K562 (cell line): ENCODE data around the gene KCNH2. TPM values are rescaled to one million over a fixed set of nuclear protein-coding genes. Genes with fewer than 3 reads are reported as not detected.

Experiments
- ATAC-seq: fragments of 200-7000 bp; cut with Tn5 transposase; 3 replicates; pipeline ENCODE4 v1.9.1; 2020; ENCODE audit warnings: moderate library complexity
- Bru-seq: library from RNA; stranded (reverse); fragments of 400-500 nt; gene quantifications from one replicate; lab custom pipeline; 2021; lab: Mats Ljungman, UMichigan
- BruChase-seq, 2 experiments: library from RNA; stranded (reverse); fragments of 400-500 nt; gene quantifications; one replicate each; lab custom pipeline; 2021; lab: Mats Ljungman, UMichigan
- BruUV-seq: library from RNA; stranded (reverse); fragments of 400-500 nt; replicated peaks from 2 replicates; lab custom pipeline; 2021; lab: Mats Ljungman, UMichigan
- CTCF ChIA-PET: fragments of 300-600 bp; formaldehyde crosslinking; extraction: SDS; loops from one replicate; lab custom pipeline; 2021; ENCODE audit warnings: low intra/inter-chr PET ratio; lab: Yijun Ruan, JAX
- POLR2A ChIA-PET: fragments of 300-600, 350-650 bp; sonication (Branson Sonifier 250); formaldehyde crosslinking; extraction: SDS; loops from one replicate; lab custom pipeline; 2021; ENCODE audit warnings: antibody characterized with exemption, inconsistent platforms; lab: Yijun Ruan, JAX
- DNase-seq, 4 experiments: peaks; one replicate each; pipeline versions ENCODE4 v3.0.0 to v3.0.0-alpha.2; 2011 to 2018; ENCODE audit warnings: low spot score in 3 of 4, mixed read lengths in 3 of 4; ENCODE audit errors: extremely low read depth in 1 of 4
- FAIRE-seq: peaks from 2 replicates; lab custom pipeline; 2011; peaks lifted over from hg19 to GRCh38; lab: Jason Lieb, UNC
- H2AFZ ChIP-seq: 2 replicates; pipeline ENCODE4 v1.6.0; 2011; ENCODE audit warnings: low read depth, low read length, control low read depth, inconsistent platforms
- H3K27ac ChIP-seq: fragments of 200-600 bp; 3 replicates; pipeline ENCODE4 v1.8.0; 2011; ENCODE audit warnings: low read depth, mild to moderate bottlenecking, control low read depth, inconsistent platforms, low read length, moderate library complexity, mixed read lengths; ENCODE audit errors: extremely low read depth
- H3K27me3 ChIP-seq, 2 experiments: fragments of 300-600 bp in 1 of 2; 2 replicates in 1 of 2; 3 replicates in 1 of 2; pipeline versions ENCODE4 v1.6.0 to v1.8.0; 2011; ENCODE audit warnings: inconsistent platforms in 2 of 2, low read length in 2 of 2, mild to moderate bottlenecking in 1 of 2, mixed read lengths in 1 of 2, moderate library complexity in 1 of 2; ENCODE audit not compliant: control insufficient read depth in 2 of 2, insufficient read depth in 2 of 2
- H3K36me3 ChIP-seq: fragments of 300-600 bp; 3 replicates; pipeline ENCODE4 v1.8.0; 2011; ENCODE audit warnings: mild to moderate bottlenecking, low read length, inconsistent platforms; ENCODE audit not compliant: control insufficient read depth, insufficient read depth
- H3K4me1 ChIP-seq, 2 experiments: fragments of 200-600 bp in 1 of 2; replicated peaks in 1 of 2; 2 replicates in 1 of 2; 3 replicates in 1 of 2; pipeline versions ENCODE4 v1.5.1 to v1.8.0; 2011; ENCODE audit warnings: inconsistent platforms in 2 of 2, low read length in 2 of 2, mild to moderate bottlenecking in 1 of 2, mixed read lengths in 1 of 2, moderate library complexity in 1 of 2; ENCODE audit not compliant: control insufficient read depth in 2 of 2, insufficient read depth in 2 of 2
- H3K4me2 ChIP-seq: 2 replicates; pipeline ENCODE4 v1.6.1; 2011; ENCODE audit warnings: low read length, control low read depth, inconsistent platforms, mixed read lengths; ENCODE audit not compliant: insufficient read depth
- H3K4me3 ChIP-seq: fragments of 200-600 bp; sonication (generic), shearing (Covaris generic); 2 replicates; pipeline ENCODE4 v1.5.1; 2016; ENCODE audit warnings: control low read depth, inconsistent platforms
- H3K79me2 ChIP-seq: fragments of 200-600 bp; 3 replicates; pipeline ENCODE4 v1.8.0; 2011; ENCODE audit warnings: low read length, inconsistent platforms; ENCODE audit not compliant: control insufficient read depth, insufficient read depth
- H3K9ac ChIP-seq, 2 experiments: 2 replicates each; pipeline versions ENCODE4 v1.6.0 to v1.6.1; 2011; ENCODE audit warnings: low read depth in 2 of 2, low read length in 2 of 2, control low read depth in 1 of 2, inconsistent platforms in 1 of 2, mild to moderate bottlenecking in 1 of 2, mixed read lengths in 1 of 2; ENCODE audit not compliant: insufficient read depth in 1 of 2
- H3K9me1 ChIP-seq: one replicate; pipeline ENCODE4 v1.6.0; 2011; ENCODE audit warnings: inconsistent platforms, mild to moderate bottlenecking, low read length, moderate library complexity; ENCODE audit not compliant: control insufficient read depth, insufficient read depth
- H3K9me3 ChIP-seq: replicated peaks from 2 replicates; pipeline ENCODE4 v1.5.1; 2011; ENCODE audit warnings: low read depth, low read length, inconsistent platforms; ENCODE audit not compliant: control insufficient read depth, insufficient read depth
- H4K20me1 ChIP-seq: replicated peaks from 2 replicates; pipeline ENCODE4 v1.6.1; 2011; ENCODE audit warnings: low read length, inconsistent platforms, mixed read lengths; ENCODE audit not compliant: control insufficient read depth, insufficient read depth
- GABPA ChIP-seq: fragments of 200-800 bp; sonication (Bioruptor generic); conservative IDR thresholded peaks from 2 replicates; pipeline ENCODE4 v1.6.1; 2016; ENCODE audit warnings: low read depth, missing genetic modification characterization, missing compliant biosample characterization
- GATAD2B ChIP-seq: fragments of 450-650 bp; IDR thresholded peaks from 2 replicates; pipeline ENCODE4 v1.6.1; 2017; ENCODE audit warnings: mild to moderate bottlenecking, borderline replicate concordance
- HEY1 ChIP-seq: fragments of 250-450 bp; sonication (Bioruptor Pico); IDR thresholded peaks from 2 replicates; pipeline ENCODE4 v1.5.0; 2020; ENCODE audit warnings: mild to moderate bottlenecking, moderate library complexity, borderline replicate concordance
- KLF13 ChIP-seq: fragments of 450-650 bp; IDR thresholded peaks from 2 replicates; pipeline ENCODE4 v1.6.1; 2016; ENCODE audit warnings: missing genetic modification characterization, low read depth, mild to moderate bottlenecking, missing compliant biosample characterization, moderate library complexity, borderline replicate concordance
- MCM3 ChIP-seq: fragments of 450-650 bp; IDR thresholded peaks from 2 replicates; pipeline ENCODE4 v1.6.1; 2016
- PML ChIP-seq: IDR thresholded peaks from 2 replicates; pipeline ENCODE4 v1.6.1; 2012; ENCODE audit warnings: low read length, inconsistent platforms
- RBFOX2 ChIP-seq: fragments of 200-400 bp; formaldehyde crosslinking; IDR thresholded peaks from 2 replicates; pipeline ENCODE4 v1.6.1; 2017; ENCODE audit warnings: low read depth, mild to moderate bottlenecking, low read length, moderate library complexity
- UBTF ChIP-seq, 2 experiments: IDR thresholded peaks; 2 replicates each; pipeline ENCODE4 v1.6.1; 2012; ENCODE audit warnings: improper control_type of control experiment in 2 of 2, low read depth in 2 of 2, low read length in 2 of 2, borderline replicate concordance in 1 of 2
- ZNF184 ChIP-seq: sonication (generic); formaldehyde crosslinking; IDR thresholded peaks from 2 replicates; pipeline ENCODE4 v1.5.0; 2020; ENCODE audit warnings: missing genetic modification reagents
- ZNF639 ChIP-seq, 2 experiments: fragments of 200-800 bp in 1 of 2; sonication (Bioruptor generic) in 1 of 2; sonication (generic) in 1 of 2; formaldehyde crosslinking in 1 of 2; IDR thresholded peaks in 1 of 2; conservative IDR thresholded peaks in 1 of 2; 2 replicates each; pipeline versions ENCODE4 v1.5.0 to v1.6.1; 2016 to 2020; ENCODE audit warnings: missing compliant biosample characterization in 1 of 2, missing genetic modification characterization in 1 of 2, missing genetic modification reagents in 1 of 2
- WGBS: fragments of 100-300 bp; shearing (Covaris generic); methylation state at CpG from one replicate; pipeline ENCODE4 v1.1.6; 2016; ENCODE audit warnings: low coverage, mixed read lengths; ENCODE audit not compliant: insufficient coverage; ENCODE audit errors: missing lambda C conversion rate; 5-methylcytosine and 5-hydroxymethylcytosine counted together
- in situ Hi-C: fragments of 300-500 bp; cut with MboI; formaldehyde crosslinking; loops from 4 replicates; pipeline ENCODE4 v1.15.0; 2018; ENCODE audit warnings: inconsistent platforms, mixed read lengths
- intact Hi-C: fragments of 100-400 bp; cut with micrococcal nuclease; formaldehyde crosslinking; loops from 2 replicates; pipeline ENCODE4 v1.14.2; 2022
- long read RNA-seq, 3 experiments: library from polyadenylated mRNA in 2 of 3; library from RNA in 1 of 3; unstranded in 2 of 3; stranded (forward) in 1 of 3; transcript quantifications; one replicate each; pipeline ENCODE4 v2.0.0, GENCODE V29; 2019 to 2022
- polyA minus RNA-seq, 3 experiments: library from RNA; depleted of rRNA, polyadenylated mRNA; stranded (reverse); fragments of >200 nt; gene quantifications; 2 replicates each; pipeline ENCODE4 v1.2.3, GENCODE V29; 2011
- polyA plus RNA-seq, 8 experiments: library from polyadenylated mRNA; depleted of rRNA in 4 of 8; stranded (reverse) in 5 of 8; unstranded in 3 of 8; fragments of >200 nt; fragmentation: Nextera tagmentation in 2 of 8; fragmentation: Illumina TruSeq in 1 of 8; extraction: Ambion mirVana in 2 of 8; extraction: Trizol in 1 of 8; gene quantifications; 2 replicates each; pipeline versions ENCODE4 v1.2.1 to v1.2.3, GENCODE V29; 2011 to 2014; ENCODE audit warnings: inconsistent platforms in 1 of 8, missing spikeins in 1 of 8
- total RNA-seq, 7 experiments: library from RNA; depleted of rRNA in 6 of 7; stranded (reverse); fragments of >200 nt in 6 of 7; fragmentation: Illumina TruSeq in 2 of 7; extraction: Trizol in 2 of 7; gene quantifications; 2 replicates each; pipeline versions ENCODE4 v1.2.1 to v1.2.3, GENCODE V29; 2011 to 2021; ENCODE audit warnings: low replicate concordance in 1 of 7

KCNH2 gene
- 101 and 344 TPM in 2 replicates for total RNA-seq (2011; cell fraction: chromatin; rRNA removed; ENCODE audit: low replicate concordance)
- 421 and 427 TPM in 2 replicates for total RNA-seq (2011; cell fraction: nucleolus; rRNA removed)
- total RNA-seq (2011; cell fraction: nucleoplasm; rRNA removed): 291 and 342 TPM in 2 replicates
- total RNA-seq (2014; rRNA removed): 326 and 470 TPM in 2 replicates
- total RNA-seq (2014; rRNA removed; fragmentation: Illumina TruSeq; extraction: Trizol): 63.4 and 97.8 TPM in 2 replicates
- total RNA-seq (2015; rRNA removed; fragmentation: Illumina TruSeq; extraction: Trizol): 215 and 218 TPM in 2 replicates
- 368 and 385 TPM in 2 replicates for total RNA-seq (2021)
- polyA plus RNA-seq (2011; rRNA removed): 125 and 154 TPM in 2 replicates
- 184 and 684 TPM in 2 replicates for polyA plus RNA-seq (2011; cell fraction: cytosol; rRNA removed)
- 202 and 446 TPM in 2 replicates for polyA plus RNA-seq (2011; cell fraction: nucleus; rRNA removed)
- polyA plus RNA-seq (2012): 270 and 304 TPM in 2 replicates
- 222 and 298 TPM in 2 replicates for polyA plus RNA-seq (2014; fragmentation: Illumina TruSeq; extraction: Trizol)
- polyA plus RNA-seq (2014; fragmentation: Nextera tagmentation; extraction: Ambion mirVana): 10 to 100 TPM; 18.1 to 29.0 TPM
- 251 and 295 TPM in 2 replicates for polyA plus RNA-seq (2014; rRNA removed)
- 46.2 and 123 TPM in 2 replicates for polyA minus RNA-seq (2011; rRNA and poly(A)+ RNA removed)
- 133 and 200 TPM in 2 replicates for polyA minus RNA-seq (2011; cell fraction: cytosol; rRNA and poly(A)+ RNA removed)
- polyA minus RNA-seq (2011; cell fraction: nucleus; rRNA and poly(A)+ RNA removed): 111 and 144 TPM in 2 replicates
- percentile 81 among the genes with signal in this experiment for Bru-seq, nascent RNA
- percentile 71 among the genes with signal in this experiment for BruChase-seq, experiment 1, labeled RNA remaining after a 2-hour chase
- BruChase-seq, experiment 2, labeled RNA remaining after a 6-hour chase: percentile 78 among the genes with signal in this experiment
- long read RNA-seq, experiment 1, full-length matches to known transcripts: 892 of 2,003 reads
- long read RNA-seq, experiment 1, partial matches to known transcripts: 856 of 2,003 reads
- long read RNA-seq, experiment 1, other reads (novel, unspliced or antisense): 255 of 2,003 reads
- long read RNA-seq, experiment 2, full-length matches to known transcripts: 429 of 762 reads
- long read RNA-seq, experiment 2, partial matches to known transcripts: 258 of 762 reads
- long read RNA-seq, experiment 2, other reads (novel, unspliced or antisense): 75 of 762 reads
- long read RNA-seq, experiment 3, transcript KCNH2-204 (5 exons, 2,430 nt): major isoform, 395 of 470 reads
- long read RNA-seq, experiment 3, partial matches to known transcripts: 44 of 470 reads
- long read RNA-seq, experiment 3, other reads (novel, unspliced or antisense): 29 of 470 reads

DNA sequence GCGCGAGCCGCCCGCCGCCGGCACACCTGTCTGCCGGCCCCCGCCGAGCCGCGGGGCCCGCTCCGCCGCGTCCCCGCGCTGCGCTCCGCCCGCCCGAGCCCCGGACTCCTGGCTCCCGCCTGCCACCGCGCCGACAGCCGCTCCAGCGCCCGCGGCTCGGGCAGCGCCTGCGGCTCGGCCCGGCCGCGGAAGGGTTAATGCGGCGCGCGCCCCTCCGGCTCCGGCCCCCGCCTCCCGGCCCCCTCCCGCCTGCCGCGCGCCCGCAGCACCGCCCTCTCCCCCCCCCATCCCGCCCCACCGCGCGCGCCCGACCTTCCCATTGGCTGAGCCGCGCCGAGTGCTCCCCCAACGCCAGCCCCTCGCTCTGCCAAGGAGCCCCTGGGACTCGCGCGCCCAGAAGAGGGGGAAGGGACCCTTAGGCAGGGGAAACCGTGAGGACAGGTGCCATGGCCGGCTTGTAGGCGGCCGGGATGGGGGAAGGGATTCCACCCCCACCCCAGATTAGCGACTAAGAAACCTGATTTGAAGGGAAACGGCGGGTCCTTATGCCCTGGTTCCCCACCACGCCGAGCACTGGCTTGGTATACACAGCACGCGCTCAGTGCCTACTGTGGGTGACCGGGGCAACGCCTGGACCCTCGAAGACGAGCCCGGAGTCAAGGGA is at the start of gene KCNH2:
Gene KCNH2, minus strand, starts transcription at position 196 of the 664 bp plus-strand sequence. CDS start 408 bp downstream, outside the sequence.
- Histone ChIP-seq H3K9ac (peak within 1 kb of the TSS; percentile 57 to 90), H4K20me1 (peaks cover 9% of the 10 kb centered on the region; the same call in 1 of the 2 replicates), H3K79me2 (peaks cover 28% of the 10 kb centered on the region), H3K9me3 (no peaks in the 10 kb centered on the region), H3K36me3 (peaks cover 9% of the 10 kb centered on the region; the same call in 1 of the 3 replicates), H3K27ac (peak within 1 kb of the TSS; percentile 34), H3K27me3 (peaks cover 23 to 29% of the 10 kb centered on the region in 2 experiments), H3K4me3 (peak within 1 kb of the TSS; percentile 45), H3K4me2 (peak within 1 kb of the TSS; percentile 94), H2AFZ (peak within 1 kb of the TSS; percentile 90), H3K9me1 (no peaks in the 10 kb centered on the region), H3K4me1 (peaks cover 37 to 71% of the 10 kb centered on the region in 2 experiments)
- DNase-seq: peak; percentile 84 to 99 (median 98)
- no peak for FAIRE-seq
- WGBS: under 1% methylated on average over 52 of the region's 81 CpGs
- ATAC-seq: peak; percentile 33
- BruUV-seq: no TSS peak
- in situ Hi-C loops (no loop called here), intact Hi-C loops (no loop called here)
- CTCF ChIA-PET: interaction anchor here (0.8 to 1.0 kb wide), 2 partner anchors 10 to 141 kb away, joined by 3 to 5 read pairs; no protein-coding TSS in a partner anchor
- POLR2A ChIA-PET: interaction anchor here (0.6 to 1.6 kb wide), 6 partner anchors 9 to 66 kb away, joined by 3 to 10 read pairs (median 3); no protein-coding TSS in a partner anchor
- TF ChIP-seq KLF13 (tag): no peak
- TF ChIP-seq GABPA: peak; percentile 22; the same call in 1 of the 2 replicates
- no peak for TF ChIP-seq MCM3
- 0 out of 2 replicates have a peak, but pooled peaks have one; percentile 26 for TF ChIP-seq RBFOX2
- TF ChIP-seq ZNF184 (CRISPR knock-in tag): no peak
- TF ChIP-seq UBTF (IDR thresholded peaks at IDR 0.05; ENCODE audit: borderline replicate concordance in 1 of 2, low read depth in 2 of 2, low read length in 2 of 2): peak in 1 of 2 experiments; percentile 48; a peak in 1 of 4 replicates
- peak in 1 of 2 experiments; percentile 46; a peak in 1 of 4 replicates for TF ChIP-seq ZNF639 (CRISPR knock-in tag; conservative IDR thresholded peaks at IDR 0.05 in 1 of 2, IDR thresholded peaks at IDR 0.05 in 1 of 2)
- TF ChIP-seq PML: peak; percentile 36; the same call in 1 of the 2 replicates
- no peak for TF ChIP-seq HEY1 (CRISPR knock-in tag)
- TF ChIP-seq GATAD2B: peak; percentile 79; the same call in 1 of the 2 replicates
